Bone marrow (tissue), 2 donors: ENCODE results near the gene POLR3G.

Source experiments
- DNase-seq, 2 donors: peaks; one replicate each; lab custom pipeline; 2025; lab: John Stamatoyannopoulos, UW

The POLR3G gene

GRCh38 chr5:90503596-90503995 lies 28.9 kb downstream of the POLR3G start:
- no peak for DNase-seq

GRCh38 chr5:90504743-90505142 lies 30.1 kb downstream of the POLR3G start:
- DNase-seq = no peak

- DNase-seq = no peak
Observed at GRCh38 chr5:90506221-90506620, 31.6 kb downstream of the POLR3G start.

- no peak for DNase-seq
Observed at GRCh38 chr5:90510438-90510837, 35.8 kb downstream of the POLR3G start.

- no peak for DNase-seq
Observed at GRCh38 chr5:90514520-90514919, 39.9 kb downstream of the POLR3G start.

- no peak for DNase-seq
Observed at GRCh38 chr5:90518661-90519060, 44.0 kb downstream of the POLR3G start.

- no peak for DNase-seq
Observed at GRCh38 chr5:90519081-90519480, 44.4 kb downstream of the POLR3G start.

- no peak for DNase-seq
Observed at GRCh38 chr5:90528601-90529193, 54.0 kb downstream of the POLR3G start.

- DNase-seq = peak; percentile 88 to 95
Observed at GRCh38 chr5:90529194-90529938, 54.7 kb downstream of the POLR3G start, which contains the start of gene LYSMD3. LYSMD3 (minus strand) TSS chr5:90529584; CDS start chr5:90525289, 4,295 bp downstream.

GRCh38 chr5:90529939-90530677 lies 55.4 kb downstream of the POLR3G start:
- DNase-seq = peak in 1 of 2 donors; percentile 82

- no peak for DNase-seq
Observed at GRCh38 chr5:90530736-90531487, 56.2 kb downstream of the POLR3G start.

- DNase-seq = no peak
Observed at GRCh38 chr5:90533794-90534193, 59.1 kb downstream of the POLR3G start.

- DNase-seq = no peak
Observed at GRCh38 chr5:90534922-90535321, 60.3 kb downstream of the POLR3G start.

GRCh38 chr5:90542827-90543519 lies 68.3 kb downstream of the POLR3G start:
- no peak for DNase-seq

GRCh38 chr5:90545511-90545910 lies 70.8 kb downstream of the POLR3G start:
- no peak for DNase-seq

GRCh38 chr5:90546216-90546837 lies 71.7 kb downstream of the POLR3G start:
- DNase-seq = no peak

- no peak for DNase-seq
Observed at GRCh38 chr5:90547072-90547536, 72.4 kb downstream of the POLR3G start.

- DNase-seq = no peak
Observed at GRCh38 chr5:90548069-90548593, 73.5 kb downstream of the POLR3G start.

- no peak for DNase-seq
Observed at GRCh38 chr5:90549223-90549622, 74.6 kb downstream of the POLR3G start.

GRCh38 chr5:90549729-90550275 lies 75.1 kb downstream of the POLR3G start:
- no peak for DNase-seq
